ENCODE measurements around the gene PAGE2B.
"Not testable (repeated sequence)": the region's sequence is repeated elsewhere in the genome, so short reads cannot be mapped to it uniquely, and the experiment has no call there.

The PAGE2B gene

DNA sequence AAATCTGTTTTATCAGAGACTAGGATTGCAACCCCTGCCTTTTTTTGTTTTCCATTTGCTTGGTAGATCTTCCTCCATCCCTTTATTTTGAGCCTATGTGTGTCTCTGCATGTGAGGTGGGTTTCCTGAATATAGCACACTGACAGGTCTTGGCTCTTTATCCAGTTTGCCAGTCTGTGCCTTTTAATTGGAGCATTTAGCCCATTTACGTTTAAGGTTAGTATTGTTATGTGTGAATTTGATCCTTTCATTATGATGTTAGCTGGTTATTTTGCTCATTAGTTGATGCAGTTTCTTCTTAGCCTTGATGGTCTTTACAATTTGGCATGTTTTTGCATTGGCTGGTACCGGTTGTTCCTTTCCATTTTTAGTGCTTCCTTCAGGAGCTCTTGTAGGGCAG lies 24.2 kb upstream of the PAGE2B start:
- not testable (repeated sequence) for H3K9me3 ChIP-seq (ENCODE audit: control insufficient read depth, insufficient read depth, low read length); H3K4me3 ChIP-seq (ENCODE audit: low read length); H3K27ac ChIP-seq (ENCODE audit: low read length); DNase-seq (ENCODE audit: low read depth, low spot score); H3K36me3 ChIP-seq (ENCODE audit: control insufficient read depth, insufficient read depth, low read length); H3K4me1 ChIP-seq (ENCODE audit: control insufficient read depth, insufficient read depth, low read length); H3K27me3 ChIP-seq (ENCODE audit: control insufficient read depth, insufficient read depth, low read length)
- no CpG with 5 or more reads among the region's 2 CpGs for WGBS (ENCODE audit: insufficient coverage, insufficient read length)

DNA sequence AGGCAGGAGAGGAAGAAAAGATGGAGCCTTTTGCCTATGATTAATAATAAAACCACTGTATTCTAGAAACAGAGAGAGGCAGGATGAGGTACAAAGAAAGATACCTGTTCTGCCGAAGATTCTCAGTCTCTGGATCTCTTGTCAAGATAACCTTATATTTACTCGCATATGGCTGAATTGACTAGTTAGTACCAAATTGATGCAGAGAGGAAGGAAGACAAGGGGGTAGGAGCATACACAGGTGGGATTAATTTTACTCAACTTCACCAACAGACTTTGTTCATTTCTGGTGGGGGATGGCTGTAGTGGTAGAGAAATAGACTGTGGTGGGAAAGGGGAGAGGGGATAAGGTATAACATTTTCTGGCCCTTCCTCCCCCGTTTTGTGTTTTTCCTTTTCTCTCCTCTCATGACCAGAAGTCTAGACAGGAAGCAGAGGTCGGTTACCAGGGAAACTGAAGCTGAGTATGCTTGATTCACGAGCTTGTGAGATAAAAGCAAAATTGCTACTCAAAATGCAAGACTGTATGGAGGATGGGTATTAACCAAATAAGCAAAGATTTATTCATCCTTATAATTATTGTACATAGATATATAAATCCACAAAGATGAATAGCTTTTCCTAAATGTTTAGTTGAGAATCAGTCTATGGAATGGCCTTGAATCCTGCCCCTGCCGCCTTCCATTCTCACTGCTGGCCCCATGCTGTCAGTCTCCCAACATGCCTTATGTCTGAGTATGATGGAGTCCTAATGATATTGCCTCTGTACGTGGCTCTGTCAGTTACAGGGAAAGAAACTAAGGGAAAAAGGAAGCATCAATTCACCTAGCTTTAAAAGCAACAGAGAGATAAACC lies 17.8 kb upstream of the PAGE2B start:
- DNase-seq (ENCODE audit: low read depth, low spot score), result no peak
- H3K36me3 ChIP-seq (ENCODE audit: control insufficient read depth, insufficient read depth, low read length), result no peaks in the 10 kb centered on the region
- no CpG with 5 or more reads among the region's 7 CpGs for WGBS (ENCODE audit: insufficient coverage, insufficient read length)
- H3K4me3 ChIP-seq (ENCODE audit: low read length), result no peak overlapping the region
- no peak overlapping the region for H3K27ac ChIP-seq (ENCODE audit: low read length)
- H3K4me1 ChIP-seq (ENCODE audit: control insufficient read depth, insufficient read depth, low read length), result no peaks in the 10 kb centered on the region
- no peaks in the 10 kb centered on the region for H3K9me3 ChIP-seq (ENCODE audit: control insufficient read depth, insufficient read depth, low read length)
- no peaks in the 10 kb centered on the region for H3K27me3 ChIP-seq (ENCODE audit: control insufficient read depth, insufficient read depth, low read length)

- no CpG with 5 or more reads among the region's 5 CpGs for WGBS (ENCODE audit: insufficient coverage, insufficient read length)
- no peaks in the 10 kb centered on the region for H3K27me3 ChIP-seq (ENCODE audit: control insufficient read depth, insufficient read depth, low read length)
- no peaks in the 10 kb centered on the region for H3K9me3 ChIP-seq (ENCODE audit: control insufficient read depth, insufficient read depth, low read length)
- no peak overlapping the region for H3K27ac ChIP-seq (ENCODE audit: low read length)
- no peak overlapping the region for H3K4me3 ChIP-seq (ENCODE audit: low read length)
- no peak for DNase-seq (ENCODE audit: low read depth, low spot score)
- no peaks in the 10 kb centered on the region for H3K4me1 ChIP-seq (ENCODE audit: control insufficient read depth, insufficient read depth, low read length)
- H3K36me3 ChIP-seq (ENCODE audit: control insufficient read depth, insufficient read depth, low read length), result no peaks in the 10 kb centered on the region
Observed at GRCh38 chrX:55057675-55058249, 17.1 kb upstream of the PAGE2B start.

DNA sequence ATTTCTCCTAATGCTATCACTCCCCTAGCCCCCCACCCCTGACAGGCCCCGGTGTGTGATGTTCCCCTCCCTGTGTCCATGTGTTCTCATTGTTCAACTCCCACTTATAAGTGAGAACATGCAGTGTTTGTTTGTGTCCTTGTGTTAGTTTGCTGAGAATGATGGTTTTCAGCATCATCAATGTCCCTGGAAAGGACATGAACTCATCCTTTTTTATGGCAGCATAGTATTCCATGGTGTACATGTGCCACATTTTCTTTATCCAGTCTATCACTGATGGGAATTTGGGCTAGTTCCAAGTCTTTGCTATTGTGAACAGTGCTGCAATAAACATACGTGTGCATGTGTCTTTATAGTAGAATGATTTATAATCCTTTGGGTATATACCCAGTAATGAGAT lies 7.7 kb upstream of the PAGE2B start:
- not testable (repeated sequence) for DNase-seq (ENCODE audit: low read depth, low spot score); H3K4me1 ChIP-seq (ENCODE audit: control insufficient read depth, insufficient read depth, low read length)
- WGBS (ENCODE audit: insufficient coverage, insufficient read length), result no CpG with 5 or more reads among the region's 2 CpGs

DNA sequence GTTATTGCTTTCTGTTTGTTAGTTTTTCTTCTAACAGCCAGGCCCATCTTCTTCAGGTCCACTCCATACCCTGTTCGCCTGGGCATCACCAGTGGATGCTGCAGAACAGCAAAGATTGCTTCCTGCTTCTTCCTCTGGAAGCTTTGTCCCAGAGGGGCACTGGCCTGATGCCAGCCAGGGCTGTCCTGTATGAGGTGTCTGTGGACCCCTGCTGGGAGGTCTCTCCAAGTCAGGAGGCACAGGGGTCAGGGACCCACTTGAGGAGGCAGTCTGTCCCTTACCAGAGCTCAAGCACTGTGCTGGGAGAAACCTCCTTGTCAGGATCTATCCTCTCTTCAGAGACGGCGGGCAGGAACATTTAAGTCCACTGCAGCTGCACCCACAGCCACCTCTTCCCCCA lies 2.5 kb upstream of the PAGE2B start:
- DNase-seq (ENCODE audit: low read depth, low spot score), result no peak
- H3K27ac ChIP-seq (ENCODE audit: low read length), result no peak overlapping the region
- H3K4me3 ChIP-seq (ENCODE audit: low read length), result no peak overlapping the region
- H3K9me3 ChIP-seq (ENCODE audit: control insufficient read depth, insufficient read depth, low read length), result no peaks in the 10 kb centered on the region
- no CpG with 5 or more reads among the region's 3 CpGs for WGBS (ENCODE audit: insufficient coverage, insufficient read length)
- H3K27me3 ChIP-seq (ENCODE audit: control insufficient read depth, insufficient read depth, low read length), result no peaks in the 10 kb centered on the region
- H3K4me1 ChIP-seq (ENCODE audit: control insufficient read depth, insufficient read depth, low read length), result no peaks in the 10 kb centered on the region
- H3K36me3 ChIP-seq (ENCODE audit: control insufficient read depth, insufficient read depth, low read length), result no peaks in the 10 kb centered on the region

More for the DNA sequence above, 7.7 kb upstream of the PAGE2B start:
- not testable (repeated sequence) for H3K36me3 ChIP-seq (ENCODE audit: control insufficient read depth, insufficient read depth, low read length); H3K27me3 ChIP-seq (ENCODE audit: control insufficient read depth, insufficient read depth, low read length); H3K4me3 ChIP-seq (ENCODE audit: low read length); H3K9me3 ChIP-seq (ENCODE audit: control insufficient read depth, insufficient read depth, low read length); H3K27ac ChIP-seq (ENCODE audit: low read length)

GRCh38 chrX:55088795-55089489 lies 14.1 kb downstream of the PAGE2B start, which contains the start of gene PAGE2:
PAGE2 (plus strand) TSS chrX:55089018; CDS start chrX:55090021, 1,003 bp downstream.
- WGBS (ENCODE audit: insufficient coverage, insufficient read length), result no CpG with 5 or more reads among the region's 30 CpGs
- Histone ChIP-seq H3K9me3 (ENCODE audit: control insufficient read depth, insufficient read depth, low read length) (no peaks in the 10 kb centered on the region), H3K4me1 (ENCODE audit: control insufficient read depth, insufficient read depth, low read length) (no peaks in the 10 kb centered on the region), H3K4me3 (ENCODE audit: low read length) (no peak within 1 kb of the TSS), H3K27ac (ENCODE audit: low read length) (no peak within 1 kb of the TSS), H3K36me3 (ENCODE audit: control insufficient read depth, insufficient read depth, low read length) (no peaks in the 10 kb centered on the region), H3K27me3 (ENCODE audit: control insufficient read depth, insufficient read depth, low read length) (no peaks in the 10 kb centered on the region)
- DNase-seq (ENCODE audit: low read depth, low spot score), result no peak

- Histone ChIP-seq H3K4me1 (ENCODE audit: control insufficient read depth, insufficient read depth, low read length) (no peaks in the 10 kb centered on the region), H3K9me3 (ENCODE audit: control insufficient read depth, insufficient read depth, low read length) (no peaks in the 10 kb centered on the region)
Observed at GRCh38 chrX:55098691-55099090, 23.9 kb downstream of the PAGE2B start.

GRCh38 chrX:55099162-55099561 lies 24.3 kb downstream of the PAGE2B start:
- Histone ChIP-seq H3K4me1 (ENCODE audit: control insufficient read depth, insufficient read depth, low read length) (no peaks in the 10 kb centered on the region), H3K27me3 (ENCODE audit: control insufficient read depth, insufficient read depth, low read length) (no peaks in the 10 kb centered on the region), H3K36me3 (ENCODE audit: control insufficient read depth, insufficient read depth, low read length) (no peaks in the 10 kb centered on the region), H3K27ac (ENCODE audit: low read length) (no peak overlapping the region), H3K9me3 (ENCODE audit: control insufficient read depth, insufficient read depth, low read length) (no peaks in the 10 kb centered on the region), H3K4me3 (ENCODE audit: low read length) (no peak overlapping the region)
- no peak for DNase-seq (ENCODE audit: low read depth, low spot score)
- WGBS (ENCODE audit: insufficient coverage, insufficient read length), result no CpG with 5 or more reads among the region's 1 CpG

More at GRCh38 chrX:55098691-55099090, 23.9 kb downstream of the PAGE2B start:
- no peaks in the 10 kb centered on the region for H3K27me3 ChIP-seq (ENCODE audit: control insufficient read depth, insufficient read depth, low read length)
- H3K36me3 ChIP-seq (ENCODE audit: control insufficient read depth, insufficient read depth, low read length), result no peaks in the 10 kb centered on the region
- WGBS (ENCODE audit: insufficient coverage, insufficient read length), result no CpG with 5 or more reads among the region's 2 CpGs
- no peak overlapping the region for H3K4me3 ChIP-seq (ENCODE audit: low read length)
- no peak for DNase-seq (ENCODE audit: low read depth, low spot score)
- H3K27ac ChIP-seq (ENCODE audit: low read length), result no peak overlapping the region

- no peak for DNase-seq (ENCODE audit: low read depth, low spot score)
- Histone ChIP-seq H3K4me3 (ENCODE audit: low read length) (no peak overlapping the region), H3K27ac (ENCODE audit: low read length) (no peak overlapping the region), H3K4me1 (ENCODE audit: control insufficient read depth, insufficient read depth, low read length) (no peaks in the 10 kb centered on the region), H3K27me3 (ENCODE audit: control insufficient read depth, insufficient read depth, low read length) (no peaks in the 10 kb centered on the region), H3K36me3 (ENCODE audit: control insufficient read depth, insufficient read depth, low read length) (no peaks in the 10 kb centered on the region), H3K9me3 (ENCODE audit: control insufficient read depth, insufficient read depth, low read length) (no peaks in the 10 kb centered on the region)
- no CpG with 5 or more reads among the region's 3 CpGs for WGBS (ENCODE audit: insufficient coverage, insufficient read length)
Observed at GRCh38 chrX:55102754-55103153, 27.9 kb downstream of the PAGE2B start.

- no peaks in the 10 kb centered on the region for H3K36me3 ChIP-seq (ENCODE audit: control insufficient read depth, insufficient read depth, low read length)
- no peak for DNase-seq (ENCODE audit: low read depth, low spot score)
- no peaks in the 10 kb centered on the region for H3K9me3 ChIP-seq (ENCODE audit: control insufficient read depth, insufficient read depth, low read length)
- no peak overlapping the region for H3K4me3 ChIP-seq (ENCODE audit: low read length)
- no peak overlapping the region for H3K27ac ChIP-seq (ENCODE audit: low read length)
- H3K4me1 ChIP-seq (ENCODE audit: control insufficient read depth, insufficient read depth, low read length), result no peaks in the 10 kb centered on the region
- H3K27me3 ChIP-seq (ENCODE audit: control insufficient read depth, insufficient read depth, low read length), result no peaks in the 10 kb centered on the region
Observed at GRCh38 chrX:55107262-55107661, 32.4 kb downstream of the PAGE2B start.
